GM12874 (cell line): Measurements from ENCODE around the gene OR2C1.

Experiments
- CTCF ChIP-seq: IDR thresholded peaks from 2 replicates; pipeline ENCODE4 v1.5.1; 2011; ENCODE audit warnings: low read depth, mild to moderate bottlenecking, control low read depth, low read length, moderate library complexity; ENCODE audit not compliant: insufficient read depth

Gene OR2C1

DNA sequence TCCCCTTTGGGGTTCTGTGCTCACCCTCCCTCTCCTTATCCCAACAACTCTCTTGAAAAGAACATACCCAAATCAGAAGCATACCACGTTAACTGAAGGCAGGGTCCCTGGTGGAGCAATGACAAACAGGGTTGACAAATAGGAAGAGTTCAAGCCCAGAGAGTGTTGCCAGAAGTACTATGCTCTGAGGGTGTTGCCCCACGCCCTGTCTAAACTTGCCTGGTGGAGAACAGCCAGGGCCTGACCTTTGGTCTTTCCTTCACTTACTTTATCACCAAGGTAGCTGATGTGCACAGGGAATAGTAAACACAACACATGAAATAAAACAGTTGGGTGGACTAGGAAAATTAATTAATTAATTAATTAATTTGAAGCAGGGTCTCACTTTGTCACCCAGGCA is 27.0 kb upstream of the OR2C1 start:
- no peak for TF ChIP-seq CTCF

GRCh38 chr16:3346041-3346440 is 9.6 kb upstream of the OR2C1 start:
- TF ChIP-seq CTCF = no peak

DNA sequence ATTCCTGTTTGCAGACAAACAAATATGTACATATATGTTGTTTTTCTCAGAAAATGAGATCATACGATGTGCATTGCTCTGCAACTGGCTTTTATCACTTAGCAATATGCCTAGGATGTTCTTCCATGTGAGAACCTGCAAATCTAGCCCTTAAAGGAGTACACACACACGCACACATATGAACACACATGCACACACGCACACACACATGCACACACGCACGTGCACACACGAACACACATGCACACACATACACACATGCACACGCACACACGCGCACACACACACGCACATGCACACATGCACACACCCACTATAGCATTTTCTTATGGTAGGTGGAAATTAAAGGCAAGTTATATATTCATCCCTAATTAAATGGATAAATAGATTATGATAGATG is 8.1 kb upstream of the OR2C1 start:
- TF ChIP-seq CTCF = no peak

DNA sequence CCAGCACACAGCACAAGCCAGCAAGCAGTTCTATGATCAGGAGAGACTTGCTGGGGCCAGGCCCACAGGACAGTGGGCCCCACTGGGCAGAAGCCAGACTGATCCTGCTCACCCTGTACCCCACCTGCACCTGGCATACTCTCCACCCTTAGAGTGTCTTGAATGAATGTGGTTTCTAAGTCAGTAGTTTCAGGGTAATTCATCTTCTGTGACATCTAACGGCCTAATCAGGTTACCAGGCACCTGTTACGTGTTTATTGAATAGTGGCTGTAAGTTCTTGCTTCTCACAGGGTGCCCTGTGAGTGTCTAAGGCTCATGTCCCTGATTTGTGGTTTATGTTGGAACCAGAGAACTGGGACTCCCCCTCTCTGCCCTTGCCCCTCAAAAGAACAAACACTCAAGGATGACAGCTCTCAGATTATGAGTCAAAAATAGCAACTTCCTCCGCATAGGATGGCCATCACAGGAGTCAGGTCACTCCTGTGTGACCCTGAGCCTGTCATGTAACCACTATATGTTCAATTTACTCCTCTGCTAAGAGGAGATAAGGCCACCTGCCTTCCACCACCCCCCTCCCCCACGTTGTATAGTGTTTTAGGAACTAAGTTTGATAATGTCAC is 7.0 kb upstream of the OR2C1 start:
- no peak for TF ChIP-seq CTCF

GRCh38 chr16:3349175-3349574 is 6.5 kb upstream of the OR2C1 start:
- no peak for TF ChIP-seq CTCF

DNA sequence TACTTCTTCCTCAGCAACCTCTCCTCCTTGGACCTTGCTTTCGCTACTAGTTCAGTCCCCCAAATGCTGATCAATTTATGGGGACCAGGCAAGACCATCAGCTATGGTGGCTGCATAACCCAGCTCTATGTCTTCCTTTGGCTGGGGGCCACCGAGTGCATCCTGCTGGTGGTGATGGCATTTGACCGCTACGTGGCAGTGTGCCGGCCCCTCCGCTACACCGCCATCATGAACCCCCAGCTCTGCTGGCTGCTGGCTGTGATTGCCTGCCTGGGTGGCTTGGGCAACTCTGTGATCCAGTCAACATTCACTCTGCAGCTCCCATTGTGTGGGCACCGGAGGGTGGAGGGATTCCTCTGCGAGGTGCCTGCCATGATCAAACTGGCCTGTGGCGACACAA is 429 bp downstream of the OR2C1 start:
- TF ChIP-seq CTCF = no peak

DNA sequence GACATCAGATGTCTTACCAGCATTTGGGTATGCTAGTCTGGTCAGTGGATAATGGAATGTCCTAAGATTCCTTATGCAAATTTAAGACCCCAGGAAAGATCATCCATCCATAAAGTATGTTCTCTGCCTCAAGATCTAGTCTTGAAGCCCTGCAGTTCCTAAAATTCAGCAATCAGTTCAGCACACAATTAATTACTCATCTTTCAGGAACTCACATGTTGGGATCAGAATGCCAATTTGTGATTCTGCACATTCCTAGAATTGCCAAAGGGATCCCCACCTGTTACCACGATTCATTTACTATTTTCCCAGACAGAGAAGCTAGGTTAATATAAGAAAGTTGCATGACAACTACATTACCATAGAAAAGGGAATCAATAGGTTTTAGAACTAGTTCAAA is 3.2 kb downstream of the OR2C1 start:
- no peak for TF ChIP-seq CTCF
